Measurements from ENCODE around the gene CCR3. TPM values are rescaled to one million over a fixed set of nuclear protein-coding genes. Genes with fewer than 3 reads are reported as not detected.
"Not testable (repeated sequence)": the region's sequence is repeated elsewhere in the genome, so short reads cannot be mapped to it uniquely, and the experiment has no call there.

CCR3 gene
- 0.49 TPM for total RNA-seq

- DNase-seq: no peak
Measured at GRCh38 chr3:46242120-46242519, at the start of gene CCR3. TSS of gene CCR3 (plus strand) at chr3:46242460. CDS start at chr3:46265159, 22,699 bp downstream.

- no peak for DNase-seq
Measured at GRCh38 chr3:46192939-46193338, 49.3 kb upstream of the CCR3 start.

GRCh38 chr3:46193436-46193835, 48.8 kb upstream of the CCR3 start:
- DNase-seq: no peak

- no peak for DNase-seq
Measured at GRCh38 chr3:46194868-46195553, 47.2 kb upstream of the CCR3 start.

- no peak for DNase-seq
Measured at GRCh38 chr3:46196261-46196957, 45.9 kb upstream of the CCR3 start.

GRCh38 chr3:46200211-46200610, 42.0 kb upstream of the CCR3 start:
- no peak for DNase-seq

- no peak for DNase-seq
Measured at GRCh38 chr3:46200790-46201189, 41.5 kb upstream of the CCR3 start.

- no peak for DNase-seq
Measured at GRCh38 chr3:46202535-46202934, 39.7 kb upstream of the CCR3 start.

GRCh38 chr3:46203681-46204080, 38.6 kb upstream of the CCR3 start:
- no peak for DNase-seq

- DNase-seq: no peak
Measured at GRCh38 chr3:46205286-46205960, 36.8 kb upstream of the CCR3 start.

GRCh38 chr3:46206282-46207015, 35.8 kb upstream of the CCR3 start:
- DNase-seq: no peak

- not testable (repeated sequence) for DNase-seq
Measured at GRCh38 chr3:46207514-46207913, 34.7 kb upstream of the CCR3 start.

- no peak for DNase-seq
Measured at GRCh38 chr3:46208167-46208704, 34.0 kb upstream of the CCR3 start, which contains the start of gene CCR1. TSS of gene CCR1 (minus strand) at chr3:46208313. CDS start at chr3:46204313, 4,000 bp downstream.

- no peak for DNase-seq
Measured at GRCh38 chr3:46209053-46209452, 33.2 kb upstream of the CCR3 start.

GRCh38 chr3:46209746-46210470, 32.4 kb upstream of the CCR3 start:
- DNase-seq: no peak

- DNase-seq: no peak
Measured at GRCh38 chr3:46212101-46212500, 30.2 kb upstream of the CCR3 start.

- no peak for DNase-seq
Measured at GRCh38 chr3:46213201-46213600, 29.1 kb upstream of the CCR3 start.

- DNase-seq: no peak
Measured at GRCh38 chr3:46214751-46215352, 27.4 kb upstream of the CCR3 start.

GRCh38 chr3:46215810-46216414, 26.3 kb upstream of the CCR3 start:
- no peak for DNase-seq

GRCh38 chr3:46218196-46218709, 24.0 kb upstream of the CCR3 start:
- DNase-seq: no peak
